Neutrophil (primary cell): Measurements from ENCODE around the gene CYP2W1.
"Not testable (repeated sequence)": the region's sequence is repeated elsewhere in the genome, so short reads cannot be mapped to it uniquely, and the experiment has no call there.

ENCODE experiments used
- H3K27ac ChIP-seq: fragments of 200-600 bp; sonication (generic); 2 replicates; pipeline ENCODE4 v1.5.1; 2016; ENCODE audit warnings: mild to moderate bottlenecking, moderate library complexity
- H3K27me3 ChIP-seq: fragments of 200-600 bp; sonication (generic); 2 replicates; pipeline ENCODE4 v1.6.0; 2016; ENCODE audit warnings: mild to moderate bottlenecking
- H3K36me3 ChIP-seq: fragments of 200-600 bp; sonication (generic); 2 replicates; pipeline ENCODE4 v1.5.1; 2017
- H3K4me1 ChIP-seq, 2 experiments: fragments of 200-600 bp in 1 of 2; sonication (generic) in 1 of 2; 1 replicate in 1 of 2; 2 replicates in 1 of 2; pipeline versions ENCODE4 v1.5.1 to v1.6.1; 2013 to 2016; ENCODE audit warnings: low read depth in 1 of 2, low read length in 1 of 2, mild to moderate bottlenecking in 1 of 2, moderate library complexity in 1 of 2; ENCODE audit not compliant: control insufficient read depth in 1 of 2, insufficient read depth in 1 of 2
- H3K4me3 ChIP-seq, 2 experiments: fragments of 200-600 bp in 1 of 2; sonication (generic) in 1 of 2; 1 replicate in 1 of 2; 2 replicates in 1 of 2; pipeline ENCODE4 v1.5.1; 2013 to 2016; ENCODE audit warnings: low read depth in 1 of 2, low read length in 1 of 2, mild to moderate bottlenecking in 1 of 2, moderate library complexity in 1 of 2
- H3K9me3 ChIP-seq: fragments of 200-600 bp; sonication (generic); 2 replicates; pipeline ENCODE4 v1.5.1; 2016
- TF ChIP-seq, protein P1 (sequence below): fragments of 200-600 bp; sonication (generic); IDR thresholded peaks from 2 replicates; pipeline ENCODE4 v1.5.1; 2016; ENCODE audit warnings: antibody characterized with exemption

The CYP2W1 gene

GRCh38 chr7:996079-996872, 13.3 kb downstream of the CYP2W1 start:
- no peaks in the 10 kb centered on the region for H3K4me1 ChIP-seq
- no peaks in the 10 kb centered on the region for H3K9me3 ChIP-seq
- peaks cover 7% of the 10 kb centered on the region for H3K27me3 ChIP-seq
- no peak overlapping the region for H3K27ac ChIP-seq
- no peak overlapping the region for H3K4me3 ChIP-seq
- no peaks in the 10 kb centered on the region for H3K36me3 ChIP-seq
- TF ChIP-seq, protein P1, sequence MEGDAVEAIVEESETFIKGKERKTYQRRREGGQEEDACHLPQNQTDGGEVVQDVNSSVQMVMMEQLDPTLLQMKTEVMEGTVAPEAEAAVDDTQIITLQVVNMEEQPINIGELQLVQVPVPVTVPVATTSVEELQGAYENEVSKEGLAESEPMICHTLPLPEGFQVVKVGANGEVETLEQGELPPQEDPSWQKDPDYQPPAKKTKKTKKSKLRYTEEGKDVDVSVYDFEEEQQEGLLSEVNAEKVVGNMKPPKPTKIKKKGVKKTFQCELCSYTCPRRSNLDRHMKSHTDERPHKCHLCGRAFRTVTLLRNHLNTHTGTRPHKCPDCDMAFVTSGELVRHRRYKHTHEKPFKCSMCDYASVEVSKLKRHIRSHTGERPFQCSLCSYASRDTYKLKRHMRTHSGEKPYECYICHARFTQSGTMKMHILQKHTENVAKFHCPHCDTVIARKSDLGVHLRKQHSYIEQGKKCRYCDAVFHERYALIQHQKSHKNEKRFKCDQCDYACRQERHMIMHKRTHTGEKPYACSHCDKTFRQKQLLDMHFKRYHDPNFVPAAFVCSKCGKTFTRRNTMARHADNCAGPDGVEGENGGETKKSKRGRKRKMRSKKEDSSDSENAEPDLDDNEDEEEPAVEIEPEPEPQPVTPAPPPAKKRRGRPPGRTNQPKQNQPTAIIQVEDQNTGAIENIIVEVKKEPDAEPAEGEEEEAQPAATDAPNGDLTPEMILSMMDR, result no peak

DNA sequence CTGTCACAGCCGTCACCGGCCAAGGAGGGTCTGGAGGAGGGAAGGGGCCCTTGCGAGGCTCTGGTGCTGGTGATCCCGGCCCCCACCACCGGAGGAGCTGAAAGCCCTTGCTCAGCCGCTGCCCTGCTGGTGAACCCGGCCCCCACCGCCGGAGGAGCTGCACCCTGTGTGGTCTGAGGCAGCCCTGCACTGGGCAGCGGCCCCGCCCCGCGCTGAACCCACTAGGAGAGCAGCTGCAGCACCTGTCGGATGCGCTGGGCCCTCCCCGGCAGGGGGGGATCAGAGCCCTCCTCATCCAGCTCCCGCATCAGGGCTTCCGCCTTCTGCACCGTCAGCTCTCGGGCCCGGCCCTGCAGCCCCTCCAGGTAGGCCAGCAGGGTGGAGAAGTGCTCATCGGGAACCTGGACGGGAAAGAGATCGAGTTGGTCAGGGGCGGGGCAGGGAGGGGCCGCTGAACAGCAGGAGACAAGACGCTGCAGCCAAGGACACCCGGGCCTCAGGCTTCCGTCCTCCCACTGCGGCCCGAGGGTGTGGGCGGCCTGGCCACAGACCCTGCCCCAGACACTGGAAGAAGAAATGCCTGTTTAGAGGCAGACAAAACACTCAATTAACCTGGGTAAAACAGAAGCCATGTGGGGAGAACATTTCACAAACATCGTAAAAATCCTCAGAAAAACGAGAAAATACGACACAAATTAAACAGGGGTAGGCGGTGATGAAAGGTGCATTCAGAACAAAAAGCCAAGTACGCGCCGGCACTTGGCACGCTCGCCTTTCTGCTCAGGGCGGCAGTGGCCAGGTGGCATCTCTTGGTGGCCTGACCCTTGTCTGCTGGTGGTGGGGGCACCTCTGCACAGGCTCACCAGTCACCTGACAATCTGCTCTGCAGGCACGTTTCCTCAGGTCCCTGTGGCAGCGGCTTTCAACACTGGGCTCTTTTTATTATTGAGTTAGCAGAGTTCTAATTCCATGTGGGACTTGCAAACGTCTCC, 14.7 kb downstream of the CYP2W1 start:
- H3K4me3 ChIP-seq, result no peak overlapping the region
- no peaks in the 10 kb centered on the region for H3K4me1 ChIP-seq
- TF ChIP-seq, protein P1, result no peak
- H3K9me3 ChIP-seq, result no peaks in the 10 kb centered on the region
- no peaks in the 10 kb centered on the region for H3K36me3 ChIP-seq
- peaks cover 7% of the 10 kb centered on the region for H3K27me3 ChIP-seq
- H3K27ac ChIP-seq, result no peak overlapping the region

- Histone ChIP-seq H3K9me3 (no peaks in the 10 kb centered on the region), H3K4me3 (no peak overlapping the region), H3K27ac (no peak overlapping the region), H3K4me1 (no peaks in the 10 kb centered on the region), H3K36me3 (no peaks in the 10 kb centered on the region), H3K27me3 (no peaks in the 10 kb centered on the region)
- TF ChIP-seq, protein P1, result no peak
Measured at GRCh38 chr7:999149-999879, 16.3 kb downstream of the CYP2W1 start.

DNA sequence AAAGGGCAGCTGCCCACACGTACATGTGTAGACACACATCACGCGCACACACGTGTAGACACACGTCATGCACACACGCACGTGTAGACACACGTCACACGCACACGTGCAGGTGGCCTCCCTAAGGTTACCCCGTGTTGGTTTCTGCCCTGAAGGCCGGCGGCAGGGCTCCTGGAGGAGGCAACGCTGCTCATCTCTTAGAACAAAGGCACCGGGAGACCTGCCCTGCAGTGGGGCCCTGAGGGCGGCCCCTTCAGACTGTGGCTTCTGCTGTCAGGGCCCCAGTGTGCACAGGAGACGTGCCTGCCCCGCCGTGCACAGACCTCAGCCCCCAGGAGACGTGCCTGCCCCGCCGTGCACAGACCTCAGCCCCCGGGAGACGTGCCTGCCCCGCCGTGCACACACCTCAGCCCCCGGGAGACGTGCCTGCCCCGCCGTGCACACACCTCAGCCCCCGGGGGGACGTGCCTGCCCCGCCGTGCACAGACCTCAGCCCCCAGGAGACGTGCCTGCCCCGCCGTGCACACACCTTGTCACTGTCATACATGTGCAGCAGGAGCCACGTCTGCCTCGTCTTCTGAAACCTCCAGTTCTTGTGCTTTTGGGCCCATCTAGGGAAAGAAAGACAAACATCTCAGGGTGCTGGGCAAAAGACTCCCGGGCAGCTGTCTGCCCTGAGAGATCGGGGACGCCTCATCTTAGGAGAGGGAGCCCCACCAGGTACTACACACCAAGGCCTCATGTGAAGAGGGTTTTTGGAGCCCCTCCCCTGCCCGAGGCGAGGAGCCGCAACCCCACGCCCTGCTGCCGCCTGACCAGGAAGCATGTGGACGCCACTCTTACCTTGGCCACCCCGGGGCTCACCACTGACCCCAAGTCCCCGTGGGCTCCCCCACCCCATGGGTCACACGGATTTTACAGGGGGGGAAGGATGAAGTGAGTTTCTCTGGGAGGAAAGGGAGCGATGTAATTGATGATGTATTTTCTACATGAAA, 17.3 kb downstream of the CYP2W1 start:
- Histone ChIP-seq H3K27me3 (no peaks in the 10 kb centered on the region), H3K4me3 (no peak overlapping the region), H3K9me3 (no peaks in the 10 kb centered on the region), H3K36me3 (no peaks in the 10 kb centered on the region), H3K27ac (no peak overlapping the region), H3K4me1 (no peaks in the 10 kb centered on the region)
- TF ChIP-seq, protein P1, result no peak

DNA sequence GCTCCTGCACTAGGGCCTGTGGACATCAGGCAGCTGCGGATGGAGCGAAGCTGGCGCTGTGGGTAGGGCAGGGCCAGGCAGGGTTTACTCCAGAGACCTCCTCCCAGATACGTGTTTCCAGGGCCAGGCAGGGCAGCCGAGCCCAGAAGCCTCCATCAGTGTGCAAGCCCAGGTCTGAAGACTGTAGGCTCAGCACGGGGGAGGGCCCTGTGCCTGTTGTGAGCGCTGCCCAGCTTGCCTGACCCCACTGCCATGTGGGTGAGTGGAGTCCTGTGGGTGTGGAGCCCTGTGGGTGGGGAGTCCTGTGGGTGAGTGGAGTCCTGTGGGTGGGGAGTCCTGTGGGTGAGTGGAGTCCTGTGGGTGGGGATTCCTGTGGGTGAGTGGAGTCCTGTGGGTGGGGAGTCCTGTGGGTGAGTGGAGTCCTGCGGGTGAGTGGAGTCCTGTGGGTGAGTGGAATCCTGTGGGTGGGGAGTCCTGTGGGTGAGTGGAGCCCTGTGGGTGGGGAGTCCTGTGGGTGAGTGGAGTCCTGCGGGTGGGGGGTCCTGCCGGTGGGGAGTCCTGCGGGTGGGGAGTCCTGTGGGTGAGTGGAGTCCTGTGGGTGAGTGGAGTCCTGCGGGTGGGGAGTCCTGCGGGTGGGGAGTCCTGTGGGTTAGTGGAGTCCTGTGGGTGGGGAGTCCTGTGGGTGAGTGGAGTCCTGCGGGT, 18.2 kb downstream of the CYP2W1 start:
- not testable (repeated sequence) for H3K4me3 ChIP-seq, H3K9me3 ChIP-seq, H3K36me3 ChIP-seq, H3K27ac ChIP-seq, H3K27me3 ChIP-seq, H3K4me1 ChIP-seq

- H3K27me3 ChIP-seq, H3K4me3 ChIP-seq, H3K36me3 ChIP-seq, H3K4me1 ChIP-seq, H3K9me3 ChIP-seq, H3K27ac ChIP-seq: not testable (repeated sequence)
Measured at GRCh38 chr7:1002026-1002425, 19.0 kb downstream of the CYP2W1 start.

GRCh38 chr7:1002445-1002844, 19.5 kb downstream of the CYP2W1 start:
- H3K9me3 ChIP-seq, result not testable (repeated sequence)

More at GRCh38 chr7:1002445-1002844, 19.5 kb downstream of the CYP2W1 start:
- not testable (repeated sequence) for H3K27me3 ChIP-seq, H3K27ac ChIP-seq, H3K4me3 ChIP-seq, H3K36me3 ChIP-seq, H3K4me1 ChIP-seq
